ENCODE data around the gene RASSF1. TPM values are rescaled to one million over a fixed set of nuclear protein-coding genes. Genes with fewer than 3 reads are reported as not detected.

RASSF1 gene
- total RNA-seq, 2 experiments from 2014 or later: 33.0 to 36.0 TPM

DNA sequence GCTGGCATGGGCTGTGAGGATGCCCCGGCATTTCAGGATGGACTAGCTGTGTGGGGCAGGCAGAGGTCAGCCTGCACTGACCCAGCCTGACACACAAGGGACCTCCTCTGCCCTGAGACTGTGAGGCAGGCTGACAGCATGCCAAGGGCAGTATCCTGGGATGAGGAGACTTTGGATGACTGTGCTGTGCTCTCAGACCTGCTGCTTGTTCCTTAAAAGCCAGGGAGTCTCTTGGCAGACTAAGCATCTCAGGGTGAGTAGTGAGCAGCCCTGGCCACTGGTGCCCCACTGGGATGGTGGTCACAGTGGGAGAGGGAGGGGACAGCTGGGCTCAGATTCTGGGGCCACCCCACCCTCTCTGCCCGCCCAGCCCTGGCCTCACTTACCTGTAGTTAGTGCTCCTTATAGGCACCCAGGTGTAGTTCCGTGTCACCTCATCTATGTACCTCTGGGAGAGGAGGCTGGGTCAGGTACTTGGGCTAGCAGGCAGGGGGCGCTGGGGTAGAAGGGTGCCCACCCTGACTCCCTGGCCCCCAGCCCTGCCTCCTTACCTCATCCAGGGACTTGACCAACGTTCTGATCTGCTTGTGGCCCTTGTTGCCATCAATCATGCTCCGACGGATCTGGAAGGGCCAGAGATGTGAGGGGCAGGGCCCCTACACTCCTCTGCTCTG is 34.8 kb upstream of the RASSF1 start:
- ChIA-PET POLR2A (no interaction called here), CTCF (ENCODE audit: unreplicated experiment) (no interaction called here)
- Histone ChIP-seq H2AFZ (ENCODE audit: low read length) (no peak overlapping the region), H3K36me3 (ENCODE audit: insufficient read depth, low read length) (no peaks in the 10 kb centered on the region), H3K9me3 (ENCODE audit: low read length) (no peaks in the 10 kb centered on the region), H3K9me2 (ENCODE audit: insufficient read depth, low read length) (no peaks in the 10 kb centered on the region), H3K27ac (ENCODE audit: low read depth, low read length, poor library complexity, severe bottlenecking) (no peak overlapping the region), H3K4me1 (ENCODE audit: insufficient read depth, low read length, poor library complexity, severe bottlenecking) (no peaks in the 10 kb centered on the region), H3K4me2 (ENCODE audit: low read length) (no peak overlapping the region), H4K20me1 (ENCODE audit: insufficient read depth, low read length) (no peaks in the 10 kb centered on the region), H3K4me3 (ENCODE audit: low read depth, low read length, poor library complexity, severe bottlenecking) (no peak overlapping the region), H3K79me2 (ENCODE audit: insufficient read depth, low read depth, low read length) (no peaks in the 10 kb centered on the region)
- TF ChIP-seq EZH2phosphoT487 (IDR thresholded peaks at IDR 0.05; ENCODE audit: borderline replicate concordance, low read depth, low read length): no peak
- TF ChIP-seq, protein P1, sequence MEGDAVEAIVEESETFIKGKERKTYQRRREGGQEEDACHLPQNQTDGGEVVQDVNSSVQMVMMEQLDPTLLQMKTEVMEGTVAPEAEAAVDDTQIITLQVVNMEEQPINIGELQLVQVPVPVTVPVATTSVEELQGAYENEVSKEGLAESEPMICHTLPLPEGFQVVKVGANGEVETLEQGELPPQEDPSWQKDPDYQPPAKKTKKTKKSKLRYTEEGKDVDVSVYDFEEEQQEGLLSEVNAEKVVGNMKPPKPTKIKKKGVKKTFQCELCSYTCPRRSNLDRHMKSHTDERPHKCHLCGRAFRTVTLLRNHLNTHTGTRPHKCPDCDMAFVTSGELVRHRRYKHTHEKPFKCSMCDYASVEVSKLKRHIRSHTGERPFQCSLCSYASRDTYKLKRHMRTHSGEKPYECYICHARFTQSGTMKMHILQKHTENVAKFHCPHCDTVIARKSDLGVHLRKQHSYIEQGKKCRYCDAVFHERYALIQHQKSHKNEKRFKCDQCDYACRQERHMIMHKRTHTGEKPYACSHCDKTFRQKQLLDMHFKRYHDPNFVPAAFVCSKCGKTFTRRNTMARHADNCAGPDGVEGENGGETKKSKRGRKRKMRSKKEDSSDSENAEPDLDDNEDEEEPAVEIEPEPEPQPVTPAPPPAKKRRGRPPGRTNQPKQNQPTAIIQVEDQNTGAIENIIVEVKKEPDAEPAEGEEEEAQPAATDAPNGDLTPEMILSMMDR (conservative IDR thresholded peaks at IDR 0.05; ENCODE audit: low read length): peak; percentile 58
- peak; percentile 24 for DNase-seq (ENCODE audit: low spot score)
- intact Hi-C loops (cut with micrococcal nuclease; ENCODE audit: unreplicated experiment): no loop called here
- BruUV-seq (replicated peaks): no TSS peak

DNA sequence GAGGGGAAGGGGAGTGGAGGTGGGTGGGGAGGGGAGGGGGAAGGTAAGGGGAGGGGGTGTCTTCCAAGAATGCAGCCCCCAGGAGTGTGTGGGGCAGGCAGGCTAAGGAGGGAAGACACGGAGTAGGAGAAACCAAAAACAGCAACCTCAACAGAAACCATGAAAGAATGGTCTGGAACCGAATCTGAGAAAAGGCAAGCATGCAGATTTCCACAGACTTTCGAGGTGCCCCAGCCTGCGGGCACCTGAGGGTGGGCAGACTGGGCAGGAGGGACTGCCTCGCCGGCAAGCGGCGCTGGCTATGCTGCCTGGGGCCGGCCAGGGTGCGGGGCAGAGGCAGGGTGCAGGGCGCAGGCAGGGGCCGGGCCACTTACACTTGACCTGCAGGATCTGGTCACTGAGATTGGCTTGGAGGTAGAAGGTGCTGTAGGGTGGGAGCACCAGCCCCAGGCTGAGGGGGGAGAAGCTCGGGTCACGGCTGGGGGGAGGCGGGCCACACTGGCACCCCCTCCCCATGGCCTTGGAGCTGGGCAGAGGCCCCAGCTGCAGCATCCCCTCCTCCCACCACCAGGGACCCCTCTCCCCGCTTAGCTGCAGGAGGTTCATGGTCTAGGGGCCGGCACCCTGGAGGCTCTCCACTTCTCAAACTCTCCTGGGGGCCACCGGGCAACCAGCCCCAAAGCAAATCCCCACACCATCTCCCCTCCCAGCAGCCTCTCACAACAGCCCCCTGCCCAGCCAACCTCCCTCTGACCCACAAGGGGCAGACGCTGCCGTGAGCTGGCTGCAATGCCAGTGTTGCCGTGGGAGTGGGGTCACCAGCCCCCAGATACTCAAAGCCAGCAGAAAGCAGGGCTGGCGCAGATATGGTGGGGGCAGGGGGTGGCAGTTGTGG is 34.0 kb upstream of the RASSF1 start:
- no TSS peak for BruUV-seq (replicated peaks)
- no peak for TF ChIP-seq EZH2phosphoT487 (IDR thresholded peaks at IDR 0.05; ENCODE audit: borderline replicate concordance, low read depth, low read length)
- TF ChIP-seq, protein P1 (conservative IDR thresholded peaks at IDR 0.05; ENCODE audit: low read length): no peak
- no peaks in the 10 kb centered on the region for H3K79me2 ChIP-seq (ENCODE audit: insufficient read depth, low read depth, low read length)
- no peak overlapping the region for H3K27ac ChIP-seq (ENCODE audit: low read depth, low read length, poor library complexity, severe bottlenecking)
- ChIA-PET POLR2A (no interaction called here), CTCF (ENCODE audit: unreplicated experiment) (no interaction called here)
- no peak overlapping the region for H2AFZ ChIP-seq (ENCODE audit: low read length)
- intact Hi-C loops (cut with micrococcal nuclease; ENCODE audit: unreplicated experiment): no loop called here
- no peaks in the 10 kb centered on the region for H3K9me3 ChIP-seq (ENCODE audit: low read length)
- DNase-seq (ENCODE audit: low spot score): no peak
- H3K4me1 ChIP-seq (ENCODE audit: insufficient read depth, low read length, poor library complexity, severe bottlenecking): no peaks in the 10 kb centered on the region
- H3K4me2 ChIP-seq (ENCODE audit: low read length): no peak overlapping the region
- H3K4me3 ChIP-seq (ENCODE audit: low read depth, low read length, poor library complexity, severe bottlenecking): no peak overlapping the region
- no peaks in the 10 kb centered on the region for H4K20me1 ChIP-seq (ENCODE audit: insufficient read depth, low read length)
- H3K36me3 ChIP-seq (ENCODE audit: insufficient read depth, low read length): no peaks in the 10 kb centered on the region
- H3K9me2 ChIP-seq (ENCODE audit: insufficient read depth, low read length): no peaks in the 10 kb centered on the region
